Measurements from ENCODE around the gene INTS11. TPM values are rescaled to one million over a fixed set of nuclear protein-coding genes. Genes with fewer than 3 reads are reported as not detected.
A peak's percentile ranks its signal among the peaks of the same experiment; 100 is the strongest.

INTS11 gene
- total and polyA plus RNA-seq, 9 of the 15 experiments (the other 6 are each of a cell fraction or from before 2014, with no cell fraction given) = 3.6 to 183 (median 110) TPM

- TF ChIP-seq ZBTB2 (IDR thresholded peaks at IDR 0.05) (no peak), ZC3H11A (IDR thresholded peaks at IDR 0.05; ENCODE audit: low read depth, low read length) (no peak), SOX6 (IDR thresholded peaks at IDR 0.05) (no peak; the same call in none of the 2 replicates), HNRNPK (IDR thresholded peaks at IDR 0.05; ENCODE audit: low read depth, low read length, poor library complexity, severe bottlenecking) (peak; percentile 65), MEIS2 (IDR thresholded peaks at IDR 0.05; ENCODE audit: partially characterized antibody) (peak; percentile 68), CCNT2 (IDR thresholded peaks at IDR 0.05; ENCODE audit: borderline replicate concordance, extremely low read depth, insufficient read length, low read depth, low read length) (peak; percentile 65), CBX2 (IDR thresholded peaks at IDR 0.05; ENCODE audit: insufficient read depth, low read length, poor library complexity, severe bottlenecking) (no peak), HEY1 (CRISPR knock-in tag; IDR thresholded peaks at IDR 0.05; ENCODE audit: borderline replicate concordance) (no peak), ARHGAP35 (IDR thresholded peaks at IDR 0.05; ENCODE audit: partially characterized antibody) (no peak), KAT8 (IDR thresholded peaks at IDR 0.05; ENCODE audit: low read depth) (no peak), PBX2 (CRISPR knock-in tag; IDR thresholded peaks at IDR 0.05; ENCODE audit: low read depth) (no peak; the same call in 1 of the 2 replicates), PBX2 (tag; conservative IDR thresholded peaks at IDR 0.05; ENCODE audit: low read depth) (no peak), SREBF1 (IDR thresholded peaks at IDR 0.05; ENCODE audit: borderline replicate concordance, low read depth, low read length) (no peak), HMG20B (CRISPR knock-in tag; IDR thresholded peaks at IDR 0.05) (no peak), CREBBP (IDR thresholded peaks at IDR 0.05; ENCODE audit: low read depth, low read length) (no peak), ZBTB17 (CRISPR knock-in tag; IDR thresholded peaks at IDR 0.05) (no peak), TAF9B (IDR thresholded peaks at IDR 0.05; ENCODE audit: partially characterized antibody) (no peak), RNF219 (CRISPR knock-in tag; IDR thresholded peaks at IDR 0.05) (no peak), ELF2 (CRISPR knock-in tag; IDR thresholded peaks at IDR 0.05) (no peak)
- TF ChIP-seq, protein P1, sequence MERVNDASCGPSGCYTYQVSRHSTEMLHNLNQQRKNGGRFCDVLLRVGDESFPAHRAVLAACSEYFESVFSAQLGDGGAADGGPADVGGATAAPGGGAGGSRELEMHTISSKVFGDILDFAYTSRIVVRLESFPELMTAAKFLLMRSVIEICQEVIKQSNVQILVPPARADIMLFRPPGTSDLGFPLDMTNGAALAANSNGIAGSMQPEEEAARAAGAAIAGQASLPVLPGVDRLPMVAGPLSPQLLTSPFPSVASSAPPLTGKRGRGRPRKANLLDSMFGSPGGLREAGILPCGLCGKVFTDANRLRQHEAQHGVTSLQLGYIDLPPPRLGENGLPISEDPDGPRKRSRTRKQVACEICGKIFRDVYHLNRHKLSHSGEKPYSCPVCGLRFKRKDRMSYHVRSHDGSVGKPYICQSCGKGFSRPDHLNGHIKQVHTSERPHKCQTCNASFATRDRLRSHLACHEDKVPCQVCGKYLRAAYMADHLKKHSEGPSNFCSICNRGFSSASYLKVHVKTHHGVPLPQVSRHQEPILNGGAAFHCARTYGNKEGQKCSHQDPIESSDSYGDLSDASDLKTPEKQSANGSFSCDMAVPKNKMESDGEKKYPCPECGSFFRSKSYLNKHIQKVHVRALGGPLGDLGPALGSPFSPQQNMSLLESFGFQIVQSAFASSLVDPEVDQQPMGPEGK (CRISPR knock-in tag; IDR thresholded peaks at IDR 0.05; ENCODE audit: borderline replicate concordance) = no peak
These were observed 16.3 kb downstream of the INTS11 start, which contains the start of the genes ACAP3 and PUSL1 (continued) for GRCh38 chr1:1307923-1308755.

Data from K562 (cell line).